NCI-H1417 treated with DMSO at 0.1 percent for 48 hours (cell line): ENCODE results near the gene CMTM4.
"Not testable (repeated sequence)": the region's sequence is repeated elsewhere in the genome, so short reads cannot be mapped to it uniquely, and the experiment has no call there.

Experiments
- DNase-seq: peaks from one replicate; lab custom pipeline; 2025; lab: John Stamatoyannopoulos, UW

CMTM4 gene

GRCh38 chr16:66616169-66616568 lies 80.4 kb downstream of the CMTM4 start:
- DNase-seq, result no peak

DNA sequence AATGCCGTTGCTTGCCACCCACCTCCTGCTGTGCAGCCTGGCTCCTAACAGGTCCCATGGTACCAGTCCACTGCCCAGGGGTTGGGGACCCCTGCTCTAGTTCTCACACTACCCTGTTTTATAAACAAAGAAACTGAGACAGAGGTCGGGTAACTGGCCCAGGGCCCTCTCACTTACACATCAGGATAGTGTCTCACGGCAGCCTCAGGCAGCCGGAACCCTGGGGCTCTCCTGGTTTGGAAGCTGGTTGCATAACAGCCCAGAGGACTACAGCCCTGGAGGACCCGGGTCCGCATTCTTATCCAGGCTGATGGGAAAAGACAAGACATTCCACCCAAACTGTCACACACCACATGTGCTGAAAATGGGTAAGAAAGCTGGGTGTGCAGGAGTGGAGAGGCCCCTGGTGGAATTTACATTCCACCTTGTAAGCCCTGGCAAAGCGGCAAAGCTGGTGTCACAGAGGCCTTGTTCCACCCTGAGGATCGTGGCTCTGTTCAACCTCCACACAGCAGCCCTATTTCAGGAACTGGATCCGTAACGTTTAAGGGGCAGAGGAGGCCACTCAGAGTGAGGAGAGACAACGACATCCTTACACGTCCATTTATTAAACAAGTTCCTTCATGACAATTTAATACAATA lies 82.3 kb downstream of the CMTM4 start:
- DNase-seq, result no peak

- DNase-seq, result no peak
These were observed 84.1 kb downstream of the CMTM4 start for GRCh38 chr16:66612422-66612821.

DNA sequence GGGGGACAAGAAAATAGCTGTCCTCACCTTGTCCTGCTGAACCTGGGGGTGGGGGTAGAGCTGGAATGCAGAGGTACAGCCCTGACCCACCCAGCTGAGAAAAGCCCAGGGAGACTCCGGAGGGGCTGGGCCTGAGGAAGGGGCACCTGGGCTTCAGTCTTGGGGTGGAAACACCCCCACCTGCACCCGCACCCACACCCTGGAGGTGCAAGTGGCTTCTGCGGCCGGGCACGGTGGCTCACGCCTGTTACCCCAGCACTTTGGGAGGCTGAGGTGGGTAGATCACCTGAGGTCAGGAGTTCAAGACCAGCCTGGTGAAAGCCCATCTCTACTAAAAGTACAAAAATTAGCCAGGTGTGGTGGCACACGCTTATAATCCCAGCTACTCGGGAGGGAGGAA lies 84.6 kb downstream of the CMTM4 start:
- DNase-seq, result not testable (repeated sequence)

GRCh38 chr16:66610111-66610820 lies 86.3 kb downstream of the CMTM4 start:
- no peak for DNase-seq

- DNase-seq, result no peak
These were observed 87.4 kb downstream of the CMTM4 start for GRCh38 chr16:66609139-66609510.

GRCh38 chr16:66608241-66609138 lies 88.1 kb downstream of the CMTM4 start:
- DNase-seq, result no peak

- no peak for DNase-seq
These were observed 90.4 kb downstream of the CMTM4 start for GRCh38 chr16:66605979-66606751.

DNA sequence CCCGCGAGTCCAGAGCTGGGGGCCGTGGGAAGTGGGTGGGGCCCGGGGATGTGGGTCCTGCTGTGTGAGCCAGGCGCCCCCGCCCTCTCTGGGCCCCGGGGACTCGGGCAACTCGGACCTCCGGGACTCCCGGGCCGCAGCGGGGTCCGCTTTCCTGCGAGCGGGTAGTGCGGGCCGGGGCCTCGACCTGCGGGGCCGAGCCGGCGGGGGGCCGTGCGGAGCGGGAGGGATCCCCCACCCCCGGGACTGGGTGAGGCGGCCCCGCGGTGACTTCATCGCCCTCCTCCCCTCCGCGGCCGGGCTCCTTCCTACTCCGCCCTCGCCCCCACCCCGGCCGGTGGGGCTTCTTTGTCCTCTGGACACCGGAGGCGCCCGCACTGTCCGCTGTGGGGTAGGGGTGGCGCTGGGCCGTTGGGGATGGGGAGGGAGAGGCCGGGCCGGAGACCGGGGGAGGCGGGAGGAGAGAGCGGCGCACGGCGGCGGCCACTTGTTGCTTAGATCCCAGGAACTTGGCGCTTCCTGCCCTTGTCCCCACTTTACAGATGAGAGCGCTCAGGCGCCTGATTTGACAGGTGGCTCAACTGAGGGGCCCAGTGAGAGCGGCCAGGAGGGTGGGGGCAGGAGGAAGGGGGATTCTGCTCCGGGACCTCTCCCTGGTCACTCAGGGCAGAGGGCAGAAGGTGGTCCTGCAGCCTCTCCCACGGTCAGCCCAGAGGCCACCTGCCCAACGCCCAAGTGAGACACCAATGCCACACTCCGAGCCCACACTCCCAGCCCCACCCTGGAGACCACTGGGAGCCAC lies 91.2 kb downstream of the CMTM4 start:
- DNase-seq, result no peak

DNA sequence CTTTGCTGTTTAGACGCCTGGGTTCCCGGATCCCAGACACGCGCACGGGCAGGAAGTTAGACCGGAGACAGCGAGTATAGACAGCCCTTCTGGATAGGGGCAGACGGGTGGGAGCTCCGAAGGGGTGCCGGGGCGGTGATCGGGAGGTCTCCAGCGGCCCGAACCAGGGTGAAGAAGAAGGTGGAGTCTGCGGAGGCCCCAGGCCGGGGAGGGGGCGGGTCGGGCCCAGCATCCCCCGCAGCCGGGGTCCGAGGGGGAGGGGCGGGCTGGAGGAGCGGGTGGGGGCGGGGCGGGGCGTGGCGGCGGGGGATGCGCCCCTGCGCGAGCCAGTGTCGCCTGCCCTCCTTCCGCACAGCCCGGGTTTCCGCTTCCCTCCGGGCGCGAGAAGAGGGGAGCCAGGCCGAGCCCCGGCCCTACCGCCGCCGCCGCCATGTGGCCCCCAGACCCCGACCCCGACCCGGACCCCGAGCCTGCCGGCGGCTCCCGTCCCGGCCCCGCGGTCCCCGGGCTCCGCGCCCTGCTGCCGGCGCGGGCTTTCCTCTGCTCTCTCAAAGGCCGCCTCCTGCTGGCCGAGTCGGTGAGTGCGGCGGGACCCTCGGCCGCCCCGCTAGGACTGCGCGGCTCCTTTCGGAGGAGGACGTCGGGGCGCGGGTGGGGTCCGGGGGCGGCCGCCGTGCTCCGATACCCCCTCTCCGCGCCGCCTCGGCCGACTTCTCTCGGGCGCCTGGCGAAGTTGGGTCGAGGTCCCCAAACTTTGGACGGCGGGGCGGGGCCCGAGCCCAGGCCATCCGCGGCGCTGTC lies 92.0 kb downstream of the CMTM4 start, which contains the start of gene CMTM3:
Gene CMTM3, plus strand, starts transcription at position 329 of the 801 bp plus-strand sequence. Its CDS starts 102 bp downstream, at position 431.
- DNase-seq, result no peak

DNA sequence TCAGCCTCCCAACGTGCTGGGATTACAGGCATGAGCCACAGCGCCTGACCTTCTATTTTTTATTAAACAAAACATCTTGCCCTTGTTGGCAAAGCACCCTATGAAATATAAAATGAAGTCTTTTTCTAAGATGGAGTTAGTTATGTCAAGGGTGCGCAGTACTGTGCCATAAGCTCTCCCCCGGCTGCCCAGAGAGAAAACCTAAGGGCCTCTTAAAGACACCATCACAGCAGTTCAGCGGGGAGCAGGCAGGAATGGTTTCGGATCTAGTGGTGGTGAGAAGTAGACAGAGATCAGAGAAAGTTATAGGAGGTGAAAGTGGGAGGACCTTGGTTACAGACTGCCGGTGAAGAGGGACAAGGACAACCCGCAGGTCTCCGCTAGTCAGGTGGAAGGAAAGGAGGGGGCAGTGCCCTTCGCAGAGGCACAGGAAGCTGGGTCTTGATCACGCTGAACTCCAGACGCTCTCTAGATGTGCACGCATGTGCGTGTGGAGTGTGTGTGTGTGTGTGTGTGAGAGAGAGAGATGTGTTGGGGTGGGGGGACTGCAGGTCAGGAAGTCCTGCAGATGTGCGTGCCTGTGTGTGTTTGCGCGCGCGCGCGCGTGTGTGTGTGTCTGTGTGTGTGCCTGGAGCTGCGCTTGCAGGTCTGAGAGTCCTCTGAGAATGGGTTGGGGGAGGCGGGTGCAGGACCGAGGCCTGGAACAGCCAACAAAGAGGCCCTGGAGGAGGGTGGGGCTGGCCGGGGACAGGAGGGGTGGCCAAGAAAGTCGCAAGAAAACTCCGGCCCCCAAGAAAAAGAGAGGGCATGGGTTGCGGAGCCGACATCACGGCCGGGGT lies 92.8 kb downstream of the CMTM4 start:
- peak; percentile 12 for DNase-seq

GRCh38 chr16:66601471-66601870 lies 95.1 kb downstream of the CMTM4 start:
- DNase-seq, result no peak

DNA sequence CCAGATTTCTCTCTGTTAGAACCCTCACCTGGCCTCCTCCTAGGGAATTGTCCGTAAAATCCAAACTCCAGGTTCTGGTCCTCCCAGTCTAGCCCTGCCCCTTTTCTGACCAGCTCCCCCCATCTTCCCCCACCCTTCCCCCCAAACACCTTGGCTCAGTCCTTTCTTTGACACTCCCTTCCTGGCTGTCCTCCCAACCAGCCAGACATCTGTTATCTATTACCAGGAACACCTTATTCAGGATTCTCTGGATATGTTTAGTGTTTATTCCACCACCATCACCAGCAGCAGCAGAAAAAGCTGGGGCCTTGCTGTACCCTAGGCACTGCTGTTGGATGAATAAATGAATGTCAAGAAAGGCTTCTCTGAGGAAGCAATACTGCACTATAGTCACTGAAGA lies 96.1 kb downstream of the CMTM4 start:
- no peak for DNase-seq

DNA sequence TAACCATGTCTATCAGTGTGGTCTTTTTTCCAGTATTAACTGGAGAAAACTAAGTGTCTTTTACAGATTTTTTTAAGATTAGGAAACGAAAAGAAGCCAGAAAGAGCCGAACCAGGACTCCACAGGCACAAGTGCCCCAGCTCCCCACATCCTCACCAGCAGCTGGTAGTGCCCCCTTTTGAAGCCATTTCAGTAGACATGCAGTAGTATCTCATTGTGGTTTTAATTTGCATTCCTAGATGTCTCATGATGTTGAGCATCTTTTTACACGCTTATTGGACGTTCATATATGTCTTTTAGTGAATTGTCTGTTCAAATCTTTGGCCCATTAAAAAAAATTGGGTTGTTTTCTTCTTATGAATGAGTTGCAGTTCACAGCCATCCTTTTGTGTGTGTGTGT lies 96.8 kb downstream of the CMTM4 start:
- no peak for DNase-seq

DNA sequence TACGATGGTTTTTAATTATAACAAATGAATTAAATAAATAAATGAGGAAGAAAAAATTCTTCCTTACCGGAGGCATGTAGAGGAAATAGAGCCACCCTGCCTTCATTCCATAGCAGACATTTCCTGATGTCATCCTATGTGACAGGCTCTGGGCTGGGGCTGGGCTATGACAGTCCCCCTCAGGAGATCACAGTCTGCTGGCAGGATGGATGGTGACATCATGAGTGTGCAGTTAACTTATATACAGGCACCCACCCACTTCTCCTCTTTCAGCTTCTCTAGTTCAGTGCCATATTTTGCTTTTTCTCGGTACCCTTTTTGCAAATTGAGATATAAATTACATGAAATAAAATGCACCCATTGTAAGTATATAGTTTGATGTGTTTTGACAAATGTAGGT lies 98.4 kb downstream of the CMTM4 start:
- DNase-seq, result no peak

DNA sequence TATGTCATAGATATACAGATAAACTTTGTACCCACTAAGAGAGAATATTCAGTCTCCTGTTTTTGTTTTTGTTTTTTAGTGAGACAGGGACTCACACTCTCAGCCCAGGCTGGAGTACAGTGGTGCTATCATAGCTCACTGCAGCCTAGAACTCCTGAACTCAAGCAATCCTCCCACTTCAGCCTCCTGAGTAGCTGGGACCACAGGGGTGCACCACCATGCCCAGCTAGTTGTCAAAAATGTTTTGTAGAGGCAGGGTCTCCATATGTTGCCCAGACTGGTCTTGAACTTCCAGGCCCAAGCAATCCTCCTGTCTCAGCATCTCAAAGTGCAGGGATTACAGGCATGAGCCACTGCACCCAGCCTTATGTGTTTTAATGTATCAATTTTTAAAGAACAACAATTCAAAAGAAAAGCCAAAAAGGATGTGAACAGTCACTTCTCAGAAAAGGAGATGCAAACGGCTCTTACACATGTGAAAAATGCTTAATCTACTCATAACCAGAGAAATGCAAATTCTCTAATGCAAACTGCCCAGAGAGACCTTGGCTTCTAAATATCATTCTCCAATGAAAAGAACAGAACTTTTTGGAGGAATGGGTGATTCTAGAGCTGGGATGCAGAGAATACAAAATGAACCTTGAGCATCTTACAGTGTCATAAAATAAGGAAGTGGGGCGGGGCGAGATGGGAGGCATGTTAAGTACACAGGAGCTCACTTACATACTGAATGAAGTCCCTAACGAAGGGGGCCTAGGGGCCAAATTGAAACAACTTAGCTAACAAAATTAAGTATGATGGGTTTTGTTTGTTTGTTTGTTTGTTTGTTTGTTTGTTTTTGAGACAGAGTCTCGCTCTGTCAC lies 99.3 kb downstream of the CMTM4 start:
- DNase-seq, result no peak

DNA sequence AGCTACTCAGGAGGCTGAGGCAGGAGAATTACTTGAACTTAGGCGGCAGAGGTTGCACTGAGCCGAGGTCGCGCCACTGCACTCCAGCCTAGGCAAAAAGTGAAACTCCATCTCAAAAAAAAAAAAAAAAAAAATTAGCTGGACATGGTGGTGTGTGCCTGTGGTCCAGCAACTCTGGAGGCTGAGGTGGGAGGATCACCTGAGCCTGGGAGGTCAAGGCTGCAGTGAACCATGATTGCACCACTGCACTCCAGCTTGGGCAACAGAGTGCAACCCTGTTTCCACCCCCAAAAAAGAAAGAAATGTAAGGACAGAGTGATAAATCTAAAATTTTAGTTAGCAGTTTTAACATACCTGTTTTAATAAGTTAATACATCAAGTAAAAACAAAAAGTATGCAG lies 100.0 kb downstream of the CMTM4 start:
- not testable (repeated sequence) for DNase-seq

- no peak for DNase-seq
These were observed 101.8 kb downstream of the CMTM4 start for GRCh38 chr16:66594739-66595138.
